GM12872 (cell line): ENCODE data around the gene EXOC3L1.

Source experiments
- CTCF ChIP-seq: IDR thresholded peaks from 3 replicates; pipeline ENCODE4 v1.5.1; 2011; ENCODE audit warnings: low read depth, mild to moderate bottlenecking, low read length, moderate library complexity; ENCODE audit not compliant: insufficient read depth

The EXOC3L1 gene

GRCh38 chr16:67155295-67156142, 34.4 kb downstream of the EXOC3L1 start:
- peak; percentile 95 for TF ChIP-seq CTCF

GRCh38 chr16:67154578-67155294, 35.2 kb downstream of the EXOC3L1 start:
- TF ChIP-seq CTCF: no peak

- TF ChIP-seq CTCF: no peak
These were observed 38.4 kb downstream of the EXOC3L1 start for GRCh38 chr16:67151431-67152097.

GRCh38 chr16:67150833-67151396, 39.0 kb downstream of the EXOC3L1 start, which contains the start of gene B3GNT9:
Gene B3GNT9, minus strand, starts transcription at chr16:67150998. Its CDS starts 513 bp downstream, at chr16:67150485.
- TF ChIP-seq CTCF: no peak

GRCh38 chr16:67150047-67150832, 39.7 kb downstream of the EXOC3L1 start:
- TF ChIP-seq CTCF: 0 out of 3 replicates have a peak, but pooled peaks have one; percentile 18

GRCh38 chr16:67149276-67150046, 40.5 kb downstream of the EXOC3L1 start:
- no peak for TF ChIP-seq CTCF
